ENCODE measurements around the gene PES1.

The PES1 gene

DNA sequence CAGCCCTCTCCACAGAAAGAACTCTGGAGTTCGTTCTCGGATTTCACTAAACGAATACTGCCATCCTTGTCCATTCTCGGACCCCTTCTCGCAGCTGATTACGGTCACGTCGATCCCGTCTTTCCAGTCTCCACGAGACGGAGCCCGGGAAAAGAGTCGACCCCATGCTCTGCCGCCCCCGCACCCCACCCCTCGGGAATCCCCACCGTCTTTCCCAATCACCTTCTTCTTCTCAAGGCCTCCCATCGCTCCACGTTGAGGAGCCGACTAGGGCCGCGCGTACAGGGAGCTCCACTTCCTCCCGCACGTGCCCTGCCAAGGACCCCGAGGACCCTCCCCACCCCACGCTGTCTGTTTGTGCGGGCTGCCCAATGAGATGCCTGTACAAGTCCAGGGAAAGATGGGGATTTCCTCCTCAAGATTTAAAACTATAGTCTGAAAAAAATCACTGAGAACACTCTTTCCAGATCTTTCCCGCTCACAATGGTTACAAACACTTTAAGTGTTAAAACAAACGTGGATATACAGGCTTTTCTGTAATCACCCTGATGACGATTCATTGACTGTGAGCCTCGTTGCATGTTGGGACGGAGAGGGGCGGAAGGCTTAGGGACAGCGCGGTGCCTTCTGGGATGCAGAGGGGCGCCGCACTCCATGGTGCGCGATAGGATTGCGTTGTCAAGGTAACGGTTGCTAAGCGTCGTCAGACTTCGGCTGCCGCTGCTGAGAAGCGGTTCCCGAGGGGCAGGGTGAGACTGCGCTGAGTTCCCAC lies at the start of gene PES1:
Gene PES1 (minus strand): TSS at position 323 of the 772 bp plus-strand sequence. CDS start 77 bp downstream, at position 246.
- FAIRE-seq: no peak
- peak; percentile 70 for DNase-seq (ENCODE audit: insufficient read length, low spot score)
- TF ChIP-seq, protein P1, sequence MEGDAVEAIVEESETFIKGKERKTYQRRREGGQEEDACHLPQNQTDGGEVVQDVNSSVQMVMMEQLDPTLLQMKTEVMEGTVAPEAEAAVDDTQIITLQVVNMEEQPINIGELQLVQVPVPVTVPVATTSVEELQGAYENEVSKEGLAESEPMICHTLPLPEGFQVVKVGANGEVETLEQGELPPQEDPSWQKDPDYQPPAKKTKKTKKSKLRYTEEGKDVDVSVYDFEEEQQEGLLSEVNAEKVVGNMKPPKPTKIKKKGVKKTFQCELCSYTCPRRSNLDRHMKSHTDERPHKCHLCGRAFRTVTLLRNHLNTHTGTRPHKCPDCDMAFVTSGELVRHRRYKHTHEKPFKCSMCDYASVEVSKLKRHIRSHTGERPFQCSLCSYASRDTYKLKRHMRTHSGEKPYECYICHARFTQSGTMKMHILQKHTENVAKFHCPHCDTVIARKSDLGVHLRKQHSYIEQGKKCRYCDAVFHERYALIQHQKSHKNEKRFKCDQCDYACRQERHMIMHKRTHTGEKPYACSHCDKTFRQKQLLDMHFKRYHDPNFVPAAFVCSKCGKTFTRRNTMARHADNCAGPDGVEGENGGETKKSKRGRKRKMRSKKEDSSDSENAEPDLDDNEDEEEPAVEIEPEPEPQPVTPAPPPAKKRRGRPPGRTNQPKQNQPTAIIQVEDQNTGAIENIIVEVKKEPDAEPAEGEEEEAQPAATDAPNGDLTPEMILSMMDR (IDR thresholded peaks at IDR 0.05; ENCODE audit: insufficient read depth, missing control alignments): no peak

DNA sequence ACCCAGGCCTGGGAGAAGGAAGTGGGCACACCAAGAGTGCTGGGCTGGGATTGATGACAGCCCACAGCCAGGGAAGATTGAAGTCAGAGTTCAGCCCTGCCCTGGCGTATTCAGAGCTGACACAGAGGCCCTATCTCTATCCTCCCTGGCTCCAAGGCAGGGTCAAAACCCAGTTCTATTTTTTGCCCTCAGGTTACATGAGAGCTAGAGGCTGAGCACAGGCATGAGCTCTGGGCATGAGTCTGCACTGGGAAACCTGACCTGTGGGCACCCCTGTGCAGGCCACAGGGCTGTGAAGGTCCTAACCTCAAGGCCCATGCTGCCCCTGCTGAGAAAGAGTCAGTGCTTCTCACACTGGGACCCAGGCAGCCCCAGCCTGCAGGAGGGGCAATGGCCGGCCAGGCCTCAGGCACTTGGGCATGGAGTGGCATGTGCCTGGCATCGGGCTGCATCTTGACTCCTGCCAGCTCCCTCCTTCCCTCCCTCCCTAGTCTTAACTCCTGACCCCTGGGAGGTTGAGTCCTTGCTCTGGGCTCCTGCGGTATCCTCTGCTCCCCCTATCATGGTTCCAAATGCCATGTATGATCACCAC lies 49.2 kb upstream of the PES1 start:
- TF ChIP-seq, protein P1 (IDR thresholded peaks at IDR 0.05; ENCODE audit: insufficient read depth, missing control alignments): no peak
- no peak for FAIRE-seq
- no peak for DNase-seq (ENCODE audit: insufficient read length, low spot score)

DNA sequence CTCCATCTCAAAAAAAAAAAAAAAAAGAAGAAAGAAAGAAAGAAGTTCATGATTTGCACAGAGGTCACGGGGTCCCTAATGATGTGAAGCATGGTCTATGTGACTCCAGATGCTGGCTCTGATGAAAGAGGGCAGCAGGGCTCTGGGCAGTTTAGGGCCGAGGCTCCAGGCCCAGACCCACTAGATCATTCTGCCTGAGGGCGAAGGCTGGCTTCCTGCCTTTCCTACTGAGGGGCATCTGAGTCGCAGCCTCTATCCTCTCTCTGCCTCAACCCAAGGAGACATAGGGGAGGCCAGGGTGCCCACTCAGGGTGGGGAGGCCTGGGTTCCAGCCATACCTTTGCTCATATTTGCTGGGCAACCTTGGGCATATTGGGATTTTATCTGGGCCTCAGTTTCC lies 48.7 kb upstream of the PES1 start:
- FAIRE-seq (no peak), DNase-seq (ENCODE audit: insufficient read length, low spot score) (no peak)
- TF ChIP-seq, protein P1 (IDR thresholded peaks at IDR 0.05; ENCODE audit: insufficient read depth, missing control alignments): no peak

- TF ChIP-seq, protein P1 (IDR thresholded peaks at IDR 0.05; ENCODE audit: insufficient read depth, missing control alignments): no peak
- DNase-seq (ENCODE audit: insufficient read length, low spot score) (no peak), FAIRE-seq (no peak)
These were observed 46.0 kb upstream of the PES1 start for GRCh38 chr22:30637701-30638114.

DNA sequence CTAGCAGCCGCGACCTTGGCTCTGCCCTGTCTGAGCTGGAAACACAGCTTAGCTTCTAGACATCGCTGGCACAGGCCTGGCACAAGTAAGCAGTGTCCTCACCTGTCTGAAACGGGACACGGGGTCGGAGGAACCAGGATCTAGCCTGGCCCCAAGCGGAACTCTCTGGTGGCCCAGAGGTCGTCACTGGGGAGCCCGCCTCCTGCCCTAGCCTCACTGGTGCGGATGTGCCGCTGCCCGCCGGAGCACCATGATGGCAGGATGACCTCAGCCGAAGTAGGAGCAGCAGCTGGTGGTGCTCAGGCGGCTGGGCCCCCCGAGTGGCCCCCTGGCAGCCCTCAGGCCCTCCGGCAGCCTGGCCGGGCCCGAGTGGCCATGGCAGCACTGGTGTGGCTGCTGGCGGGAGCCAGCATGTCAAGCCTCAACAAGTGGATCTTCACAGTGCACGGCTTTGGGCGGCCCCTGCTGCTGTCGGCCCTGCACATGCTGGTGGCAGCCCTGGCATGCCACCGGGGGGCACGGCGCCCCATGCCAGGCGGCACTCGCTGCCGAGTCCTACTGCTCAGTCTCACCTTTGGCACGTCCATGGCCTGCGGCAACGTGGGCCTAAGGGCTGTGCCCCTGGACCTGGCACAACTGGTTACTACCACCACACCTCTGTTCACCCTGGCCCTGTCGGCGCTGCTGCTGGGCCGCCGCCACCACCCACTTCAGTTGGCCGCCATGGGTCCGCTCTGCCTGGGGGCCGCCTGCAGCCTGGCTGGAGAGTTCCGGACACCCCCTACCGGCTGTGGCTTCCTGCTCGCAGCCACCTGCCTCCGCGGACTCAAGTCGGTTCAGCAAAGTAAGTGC lies 44.7 kb upstream of the PES1 start:
- DNase-seq (ENCODE audit: insufficient read length, low spot score) (no peak), FAIRE-seq (no peak)
- TF ChIP-seq, protein P1 (IDR thresholded peaks at IDR 0.05; ENCODE audit: insufficient read depth, missing control alignments): no peak

GRCh38 chr22:30635273-30636225 lies 43.8 kb upstream of the PES1 start, which contains the start of gene SLC35E4:
Gene SLC35E4 (plus strand): TSS chr22:30635781. CDS start chr22:30636451, 670 bp downstream.
- no peak for FAIRE-seq
- DNase-seq (ENCODE audit: insufficient read length, low spot score): peak; percentile 75
- TF ChIP-seq, protein P1 (IDR thresholded peaks at IDR 0.05; ENCODE audit: insufficient read depth, missing control alignments): no peak
